ENCODE data around the gene TRIM14.
A peak's percentile ranks its signal among the peaks of the same experiment; 100 is the strongest.
"Not testable (repeated sequence)": the region's sequence is repeated elsewhere in the genome, so short reads cannot be mapped to it uniquely, and the experiment has no call there.

TRIM14 gene

GRCh38 chr9:98142182-98142907 is 23.3 kb upstream of the TRIM14 start:
- no peak for DNase-seq (ENCODE audit: low read depth)

- DNase-seq (ENCODE audit: low read depth), result no peak
Measured at GRCh38 chr9:98140503-98140902, 21.5 kb upstream of the TRIM14 start.

GRCh38 chr9:98136489-98136888 is 17.5 kb upstream of the TRIM14 start:
- DNase-seq (ENCODE audit: low read depth), result no peak

GRCh38 chr9:98135938-98136337 is 16.9 kb upstream of the TRIM14 start:
- DNase-seq (ENCODE audit: low read depth), result no peak

- no peak for DNase-seq (ENCODE audit: low read depth)
Measured at GRCh38 chr9:98135558-98135934, 16.5 kb upstream of the TRIM14 start.

GRCh38 chr9:98134702-98135557 is 15.9 kb upstream of the TRIM14 start:
- DNase-seq (ENCODE audit: low read depth), result no peak

GRCh38 chr9:98132806-98133631 is 14.0 kb upstream of the TRIM14 start:
- no peak for DNase-seq (ENCODE audit: low read depth)

- DNase-seq (ENCODE audit: low read depth), result no peak
Measured at GRCh38 chr9:98132158-98132557, 13.1 kb upstream of the TRIM14 start.

- no peak for DNase-seq (ENCODE audit: low read depth)
Measured at GRCh38 chr9:98130576-98131228, 11.7 kb upstream of the TRIM14 start.

GRCh38 chr9:98130060-98130459 is 11.0 kb upstream of the TRIM14 start:
- not testable (repeated sequence) for DNase-seq (ENCODE audit: low read depth)

- no peak for DNase-seq (ENCODE audit: low read depth)
Measured at GRCh38 chr9:98129451-98129881, 10.4 kb upstream of the TRIM14 start.

- DNase-seq (ENCODE audit: low read depth), result no peak
Measured at GRCh38 chr9:98128316-98128715, 9.3 kb upstream of the TRIM14 start.

GRCh38 chr9:98127226-98127625 is 8.2 kb upstream of the TRIM14 start:
- no peak for DNase-seq (ENCODE audit: low read depth)

GRCh38 chr9:98124637-98125426 is 5.8 kb upstream of the TRIM14 start:
- DNase-seq (ENCODE audit: low read depth), result no peak

GRCh38 chr9:98124091-98124490 is 5.1 kb upstream of the TRIM14 start:
- DNase-seq (ENCODE audit: low read depth), result not testable (repeated sequence)

GRCh38 chr9:98121058-98121457 is 2.0 kb upstream of the TRIM14 start:
- no peak for DNase-seq (ENCODE audit: low read depth)

- no peak for DNase-seq (ENCODE audit: low read depth)
Measured at GRCh38 chr9:98120476-98120875, 1.5 kb upstream of the TRIM14 start.

- DNase-seq (ENCODE audit: low read depth), result peak; percentile 31
Measured at GRCh38 chr9:98117984-98118639, 910 bp downstream of the TRIM14 start.

- not testable (repeated sequence) for DNase-seq (ENCODE audit: low read depth)
Measured at GRCh38 chr9:98117097-98117496, 1.9 kb downstream of the TRIM14 start.

- DNase-seq (ENCODE audit: low read depth), result no peak
Measured at GRCh38 chr9:98109052-98109451, 10.0 kb downstream of the TRIM14 start.

Measured in activated T-cell treated with anti-CD3 and anti-CD28 coated beads for 48 hours (primary cell).